Neural cell (in vitro differentiated cells): ENCODE results near the gene CEACAM18.

Experiments used
- EP300 ChIP-seq: fragments of 450-650 bp; conservative IDR thresholded peaks from 2 replicates; pipeline ENCODE4 v1.6.1; 2014; ENCODE audit warnings: antibody characterized with exemption, mild to moderate bottlenecking, moderate library complexity; ENCODE audit not compliant: poor library complexity, severe bottlenecking
- EZH2 ChIP-seq: fragments of 200-600, 300-800 bp; shearing (Covaris generic), sonication (generic); IDR thresholded peaks from 2 replicates; pipeline ENCODE4 v1.6.1; 2014; ENCODE audit warnings: antibody characterized with exemption, low read length, borderline replicate concordance, mild to moderate bottlenecking; ENCODE audit not compliant: insufficient read depth, poor library complexity, severe bottlenecking
- MXI1 ChIP-seq: fragments of 450-650 bp; conservative IDR thresholded peaks from 2 replicates; pipeline ENCODE4 v1.6.1; 2014; ENCODE audit warnings: antibody characterized with exemption, mild to moderate bottlenecking; ENCODE audit not compliant: poor library complexity, severe bottlenecking
- POLR2AphosphoS5 ChIP-seq: IDR thresholded peaks from 2 replicates; pipeline ENCODE4 v1.6.1; 2012
- RAD21 ChIP-seq: fragments of 450-650 bp; conservative IDR thresholded peaks from 2 replicates; pipeline ENCODE4 v1.6.1; 2014; ENCODE audit warnings: antibody characterized with exemption, mild to moderate bottlenecking, moderate library complexity
- SMC3 ChIP-seq: fragments of 450-650 bp; conservative IDR thresholded peaks from 2 replicates; pipeline ENCODE4 v1.6.1; 2014; ENCODE audit warnings: antibody characterized with exemption, mild to moderate bottlenecking, moderate library complexity; ENCODE audit not compliant: poor library complexity
- TAF1 ChIP-seq: IDR thresholded peaks from 2 replicates; pipeline ENCODE4 v1.6.1; 2012; ENCODE audit warnings: low read depth
- TF ChIP-seq, protein P1 (sequence below): fragments of 450-650 bp; IDR thresholded peaks from 2 replicates; pipeline ENCODE4 v1.5.1; 2014; ENCODE audit warnings: antibody characterized with exemption, mild to moderate bottlenecking, moderate library complexity; ENCODE audit not compliant: poor library complexity, severe bottlenecking
- TF ChIP-seq, protein P2 (sequence below): IDR thresholded peaks from 2 replicates; pipeline ENCODE4 v1.6.1; 2012; ENCODE audit warnings: borderline replicate concordance

DNA sequence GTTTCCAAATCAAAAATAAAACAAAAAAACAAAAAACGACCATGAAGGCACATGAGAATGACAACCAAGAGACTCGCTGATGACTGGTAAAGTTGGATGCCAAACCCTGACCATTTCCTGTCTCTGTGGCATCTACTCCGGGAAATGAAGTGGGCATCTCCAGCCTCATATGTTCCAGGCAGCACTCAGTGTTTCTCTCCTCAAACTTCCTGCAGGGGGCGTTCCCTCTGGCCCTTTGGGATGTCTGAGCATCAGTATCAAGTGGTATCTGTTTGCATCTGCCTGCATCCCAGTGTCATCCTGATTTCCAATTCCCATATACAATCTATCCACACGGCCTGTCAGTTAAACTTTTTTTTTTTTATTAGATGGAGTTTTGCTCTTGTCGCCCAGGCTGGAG lies 33.0 kb downstream of the CEACAM18 start:
- no peak for TF ChIP-seq EP300
- TF ChIP-seq, protein P1, sequence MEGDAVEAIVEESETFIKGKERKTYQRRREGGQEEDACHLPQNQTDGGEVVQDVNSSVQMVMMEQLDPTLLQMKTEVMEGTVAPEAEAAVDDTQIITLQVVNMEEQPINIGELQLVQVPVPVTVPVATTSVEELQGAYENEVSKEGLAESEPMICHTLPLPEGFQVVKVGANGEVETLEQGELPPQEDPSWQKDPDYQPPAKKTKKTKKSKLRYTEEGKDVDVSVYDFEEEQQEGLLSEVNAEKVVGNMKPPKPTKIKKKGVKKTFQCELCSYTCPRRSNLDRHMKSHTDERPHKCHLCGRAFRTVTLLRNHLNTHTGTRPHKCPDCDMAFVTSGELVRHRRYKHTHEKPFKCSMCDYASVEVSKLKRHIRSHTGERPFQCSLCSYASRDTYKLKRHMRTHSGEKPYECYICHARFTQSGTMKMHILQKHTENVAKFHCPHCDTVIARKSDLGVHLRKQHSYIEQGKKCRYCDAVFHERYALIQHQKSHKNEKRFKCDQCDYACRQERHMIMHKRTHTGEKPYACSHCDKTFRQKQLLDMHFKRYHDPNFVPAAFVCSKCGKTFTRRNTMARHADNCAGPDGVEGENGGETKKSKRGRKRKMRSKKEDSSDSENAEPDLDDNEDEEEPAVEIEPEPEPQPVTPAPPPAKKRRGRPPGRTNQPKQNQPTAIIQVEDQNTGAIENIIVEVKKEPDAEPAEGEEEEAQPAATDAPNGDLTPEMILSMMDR: no peak
- no peak for TF ChIP-seq RAD21
- TF ChIP-seq POLR2AphosphoS5: no peak
- TF ChIP-seq EZH2: no peak
- no peak for TF ChIP-seq SMC3
- no peak for TF ChIP-seq TAF1
- TF ChIP-seq, protein P2, sequence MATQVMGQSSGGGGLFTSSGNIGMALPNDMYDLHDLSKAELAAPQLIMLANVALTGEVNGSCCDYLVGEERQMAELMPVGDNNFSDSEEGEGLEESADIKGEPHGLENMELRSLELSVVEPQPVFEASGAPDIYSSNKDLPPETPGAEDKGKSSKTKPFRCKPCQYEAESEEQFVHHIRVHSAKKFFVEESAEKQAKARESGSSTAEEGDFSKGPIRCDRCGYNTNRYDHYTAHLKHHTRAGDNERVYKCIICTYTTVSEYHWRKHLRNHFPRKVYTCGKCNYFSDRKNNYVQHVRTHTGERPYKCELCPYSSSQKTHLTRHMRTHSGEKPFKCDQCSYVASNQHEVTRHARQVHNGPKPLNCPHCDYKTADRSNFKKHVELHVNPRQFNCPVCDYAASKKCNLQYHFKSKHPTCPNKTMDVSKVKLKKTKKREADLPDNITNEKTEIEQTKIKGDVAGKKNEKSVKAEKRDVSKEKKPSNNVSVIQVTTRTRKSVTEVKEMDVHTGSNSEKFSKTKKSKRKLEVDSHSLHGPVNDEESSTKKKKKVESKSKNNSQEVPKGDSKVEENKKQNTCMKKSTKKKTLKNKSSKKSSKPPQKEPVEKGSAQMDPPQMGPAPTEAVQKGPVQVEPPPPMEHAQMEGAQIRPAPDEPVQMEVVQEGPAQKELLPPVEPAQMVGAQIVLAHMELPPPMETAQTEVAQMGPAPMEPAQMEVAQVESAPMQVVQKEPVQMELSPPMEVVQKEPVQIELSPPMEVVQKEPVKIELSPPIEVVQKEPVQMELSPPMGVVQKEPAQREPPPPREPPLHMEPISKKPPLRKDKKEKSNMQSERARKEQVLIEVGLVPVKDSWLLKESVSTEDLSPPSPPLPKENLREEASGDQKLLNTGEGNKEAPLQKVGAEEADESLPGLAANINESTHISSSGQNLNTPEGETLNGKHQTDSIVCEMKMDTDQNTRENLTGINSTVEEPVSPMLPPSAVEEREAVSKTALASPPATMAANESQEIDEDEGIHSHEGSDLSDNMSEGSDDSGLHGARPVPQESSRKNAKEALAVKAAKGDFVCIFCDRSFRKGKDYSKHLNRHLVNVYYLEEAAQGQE: no peak
- no peak for TF ChIP-seq MXI1
